ENCODE data around the gene ATP11C.
"Not testable (repeated sequence)": the region's sequence is repeated elsewhere in the genome, so short reads cannot be mapped to it uniquely, and the experiment has no call there.

DNA sequence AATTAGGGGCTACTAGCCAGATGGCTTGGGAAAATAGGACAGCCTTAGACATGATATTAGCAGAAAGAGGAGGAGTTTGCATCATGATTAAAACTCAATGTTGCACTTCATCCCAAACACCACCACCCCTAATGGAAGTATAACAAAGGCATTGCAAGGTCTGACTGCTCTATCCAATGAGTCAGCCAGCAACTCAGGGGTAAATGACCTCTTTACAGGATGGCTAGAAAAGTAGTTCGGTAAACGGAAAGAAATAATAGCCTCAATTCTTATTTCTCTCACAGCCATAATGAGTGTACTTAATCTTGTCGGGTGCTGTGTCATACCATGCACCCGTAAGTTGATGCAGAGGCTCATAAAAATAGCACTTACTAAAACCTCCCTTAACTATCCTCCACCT, 76.0 kb downstream of the ATP11C start:
- TF ChIP-seq, protein P1, sequence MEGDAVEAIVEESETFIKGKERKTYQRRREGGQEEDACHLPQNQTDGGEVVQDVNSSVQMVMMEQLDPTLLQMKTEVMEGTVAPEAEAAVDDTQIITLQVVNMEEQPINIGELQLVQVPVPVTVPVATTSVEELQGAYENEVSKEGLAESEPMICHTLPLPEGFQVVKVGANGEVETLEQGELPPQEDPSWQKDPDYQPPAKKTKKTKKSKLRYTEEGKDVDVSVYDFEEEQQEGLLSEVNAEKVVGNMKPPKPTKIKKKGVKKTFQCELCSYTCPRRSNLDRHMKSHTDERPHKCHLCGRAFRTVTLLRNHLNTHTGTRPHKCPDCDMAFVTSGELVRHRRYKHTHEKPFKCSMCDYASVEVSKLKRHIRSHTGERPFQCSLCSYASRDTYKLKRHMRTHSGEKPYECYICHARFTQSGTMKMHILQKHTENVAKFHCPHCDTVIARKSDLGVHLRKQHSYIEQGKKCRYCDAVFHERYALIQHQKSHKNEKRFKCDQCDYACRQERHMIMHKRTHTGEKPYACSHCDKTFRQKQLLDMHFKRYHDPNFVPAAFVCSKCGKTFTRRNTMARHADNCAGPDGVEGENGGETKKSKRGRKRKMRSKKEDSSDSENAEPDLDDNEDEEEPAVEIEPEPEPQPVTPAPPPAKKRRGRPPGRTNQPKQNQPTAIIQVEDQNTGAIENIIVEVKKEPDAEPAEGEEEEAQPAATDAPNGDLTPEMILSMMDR (conservative IDR thresholded peaks at IDR 0.05; ENCODE audit: low read depth, low read length) = not testable (repeated sequence)
- not testable (repeated sequence) for TF ChIP-seq MAZ (IDR thresholded peaks at IDR 0.05; ENCODE audit: borderline replicate concordance, low read depth, low read length); NFE2L2 (IDR thresholded peaks at IDR 0.05; ENCODE audit: low read depth, low read length); MAFK (IDR thresholded peaks at IDR 0.05; ENCODE audit: low read depth, low read length)
